Muscle of leg (tissue), 16 donors: ENCODE results near the gene NQO1. TPM values are rescaled to one million over a fixed set of nuclear protein-coding genes. Genes with fewer than 3 reads are reported as not detected.

ENCODE experiments used
- DNase-seq: peaks from one replicate; pipeline ENCODE4 v3.0.0; 2013
- H3K27ac ChIP-seq: one replicate; pipeline ENCODE4 v1.5.1; 2013; ENCODE audit warnings: mild to moderate bottlenecking, low read length, control low read depth
- H3K27me3 ChIP-seq: one replicate; pipeline ENCODE4 v1.6.1; 2013; ENCODE audit warnings: low read length; ENCODE audit not compliant: control insufficient read depth, insufficient read depth
- H3K36me3 ChIP-seq: one replicate; pipeline ENCODE4 v1.6.1; 2013; ENCODE audit warnings: low read length; ENCODE audit not compliant: control insufficient read depth, insufficient read depth
- H3K4me1 ChIP-seq: one replicate; pipeline ENCODE4 v1.6.1; 2013; ENCODE audit warnings: low read length; ENCODE audit not compliant: control insufficient read depth, insufficient read depth
- H3K4me3 ChIP-seq: one replicate; pipeline ENCODE4 v1.5.1; 2013; ENCODE audit warnings: low read length, control low read depth
- H3K9me3 ChIP-seq: replicated peaks from 2 replicates; pipeline ENCODE4 v1.6.1; 2013; ENCODE audit warnings: low read depth, low read length; ENCODE audit not compliant: control insufficient read depth
- WGBS: methylation state at CpG from one replicate; pipeline ENCODE4 v1.1.5; 2013; ENCODE audit warnings: missing lambda C conversion rate; ENCODE audit not compliant: insufficient coverage; 5-methylcytosine and 5-hydroxymethylcytosine counted together
- long read RNA-seq, 11 donors: transcript quantifications; one replicate each; lab custom pipeline, GENCODE V29; 2026
- polyA plus RNA-seq, 8 donors: library from polyadenylated mRNA; unstranded; fragments of 120-200 nt; gene quantifications; one replicate each; pipeline versions ENCODE4 v1.2.1 to v1.2.3, GENCODE V29; 2013; ENCODE audit warnings: inconsistent platforms in 1 of 8, low replicate concordance in 1 of 8; ENCODE audit not compliant: insufficient read length in 8 of 8, insufficient read depth in 1 of 8
- total RNA-seq: library from RNA; stranded (reverse); fragments of 120-200 nt; gene quantifications from one replicate; pipeline ENCODE4 v1.2.4, GENCODE V29; 2013

NQO1 gene
- total RNA-seq (8.2 TPM), polyA plus RNA-seq (10 to 100 TPM in 3 of 8 donors, 1 to 10 TPM in 5; 7.0 to 13.2 (median 9.2) TPM)
- long read RNA-seq, donor 1, partial matches to known transcripts, result 0 of 2 reads
- long read RNA-seq, donor 1, other reads (novel, unspliced or antisense), result 0 of 2 reads
- long read RNA-seq, donor 2, result 0 reads
- long read RNA-seq, donor 3, partial matches to known transcripts, result 0 of 2 reads
- long read RNA-seq, donor 3, other reads (novel, unspliced or antisense), result 0 of 2 reads
- long read RNA-seq, donor 4, partial matches to known transcripts, result 0 of 1 reads
- long read RNA-seq, donor 4, other reads (novel, unspliced or antisense), result 0 of 1 reads
- long read RNA-seq, donor 5, transcript NQO1-201 (6 exons, 2,912 nt), result major isoform, 7 of 8 reads
- long read RNA-seq, donor 5, partial matches to known transcripts, result 0 of 8 reads
- long read RNA-seq, donor 5, other reads (novel, unspliced or antisense), result 0 of 8 reads
- long read RNA-seq, donor 6, transcript NQO1-201 (6 exons, 2,912 nt), result major isoform, 8 of 9 reads
- long read RNA-seq, donor 6, partial matches to known transcripts, result 0 of 9 reads
- long read RNA-seq, donor 6, other reads (novel, unspliced or antisense), result 0 of 9 reads
- long read RNA-seq, donor 7, partial matches to known transcripts, result 0 of 4 reads
- long read RNA-seq, donor 7, other reads (novel, unspliced or antisense), result 0 of 4 reads
- long read RNA-seq, donor 8, result 0 reads
- long read RNA-seq, donor 9, partial matches to known transcripts, result 0 of 2 reads
- long read RNA-seq, donor 9, other reads (novel, unspliced or antisense), result 0 of 2 reads
- long read RNA-seq, donor 10, transcript NQO1-201 (6 exons, 2,912 nt), result major isoform, 5 of 5 reads
- long read RNA-seq, donor 10, partial matches to known transcripts, result 0 of 5 reads
- long read RNA-seq, donor 10, other reads (novel, unspliced or antisense), result 0 of 5 reads
- long read RNA-seq, donor 11, partial matches to known transcripts, result 0 of 1 reads
- long read RNA-seq, donor 11, other reads (novel, unspliced or antisense), result 0 of 1 reads

DNA sequence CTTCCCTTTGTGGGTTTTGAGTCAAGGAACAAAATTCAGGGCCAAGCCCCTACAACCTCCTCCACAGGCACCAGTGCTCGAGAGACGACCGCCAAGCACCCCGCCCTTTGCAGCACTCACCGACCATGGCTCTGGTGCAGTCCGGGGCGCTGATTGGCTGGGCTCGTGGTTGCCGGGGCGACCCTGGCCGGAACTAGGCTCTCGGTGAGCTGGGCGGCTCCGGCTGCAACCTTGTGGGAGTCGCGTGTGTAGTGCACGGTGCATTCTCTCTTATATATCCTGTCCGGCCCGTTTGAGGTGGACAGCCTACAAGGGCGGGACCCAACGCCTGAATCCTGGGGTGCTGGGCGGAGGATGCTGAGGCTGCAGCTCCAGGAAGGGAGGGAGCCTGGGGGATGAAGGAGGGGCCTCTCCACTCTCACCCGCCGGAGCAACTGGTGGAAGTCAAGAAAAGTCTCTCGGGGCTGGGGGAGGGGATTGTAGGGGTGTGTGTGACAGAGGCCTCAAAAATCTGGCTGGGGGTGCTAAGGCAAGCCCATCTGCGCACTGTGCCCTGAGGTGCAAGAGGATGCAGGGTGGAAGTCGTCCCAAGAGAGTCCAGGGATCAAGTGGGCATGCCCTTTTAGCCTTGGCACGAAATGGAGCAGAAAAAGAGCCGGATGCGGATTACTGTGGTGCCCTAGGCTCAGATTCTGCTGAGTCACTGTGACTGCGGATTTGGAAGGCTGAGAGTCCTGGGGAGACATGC lies at the start of gene NQO1:
Gene NQO1, minus strand, starts transcription at position 248 of the 748 bp plus-strand sequence. Its CDS starts 121 bp downstream, at position 127.
- H3K27me3 ChIP-seq, result no peaks in the 10 kb centered on the region
- no peaks in the 10 kb centered on the region for H3K9me3 ChIP-seq
- DNase-seq, result peak; percentile 90
- H3K27ac ChIP-seq, result peak within 1 kb of the TSS; percentile 40
- no peaks in the 10 kb centered on the region for H3K36me3 ChIP-seq
- H3K4me1 ChIP-seq, result peaks cover 17% of the 10 kb centered on the region
- WGBS, result 1% methylated on average over 27 of the region's 31 CpGs
- H3K4me3 ChIP-seq, result peak within 1 kb of the TSS; percentile 54

DNA sequence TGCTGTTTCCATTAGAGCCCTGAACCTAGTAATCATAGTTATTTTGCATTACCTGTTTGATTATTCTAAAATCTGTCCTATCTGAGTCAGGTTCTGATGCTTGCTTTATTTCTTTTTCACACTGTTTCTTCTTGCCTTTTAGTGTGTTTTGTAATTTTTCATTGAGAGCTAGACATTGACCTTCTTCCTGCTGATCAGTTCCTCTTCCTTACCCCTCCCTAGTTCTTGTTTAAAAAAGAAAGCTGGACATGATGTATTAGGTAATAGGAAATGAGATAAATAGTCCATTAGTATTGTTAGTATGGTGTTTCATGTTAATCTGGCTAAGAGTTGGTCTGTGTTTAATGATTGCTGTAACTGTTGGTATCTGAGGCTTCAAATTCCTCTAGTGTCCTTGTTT lies 49.2 kb upstream of the NQO1 start:
- Histone ChIP-seq H3K27ac (no peak overlapping the region), H3K36me3 (peaks cover 2% of the 10 kb centered on the region), H3K4me1 (peaks cover 3% of the 10 kb centered on the region), H3K4me3 (no peak overlapping the region), H3K27me3 (no peaks in the 10 kb centered on the region), H3K9me3 (peaks cover 8% of the 10 kb centered on the region)
- DNase-seq, result no peak

DNA sequence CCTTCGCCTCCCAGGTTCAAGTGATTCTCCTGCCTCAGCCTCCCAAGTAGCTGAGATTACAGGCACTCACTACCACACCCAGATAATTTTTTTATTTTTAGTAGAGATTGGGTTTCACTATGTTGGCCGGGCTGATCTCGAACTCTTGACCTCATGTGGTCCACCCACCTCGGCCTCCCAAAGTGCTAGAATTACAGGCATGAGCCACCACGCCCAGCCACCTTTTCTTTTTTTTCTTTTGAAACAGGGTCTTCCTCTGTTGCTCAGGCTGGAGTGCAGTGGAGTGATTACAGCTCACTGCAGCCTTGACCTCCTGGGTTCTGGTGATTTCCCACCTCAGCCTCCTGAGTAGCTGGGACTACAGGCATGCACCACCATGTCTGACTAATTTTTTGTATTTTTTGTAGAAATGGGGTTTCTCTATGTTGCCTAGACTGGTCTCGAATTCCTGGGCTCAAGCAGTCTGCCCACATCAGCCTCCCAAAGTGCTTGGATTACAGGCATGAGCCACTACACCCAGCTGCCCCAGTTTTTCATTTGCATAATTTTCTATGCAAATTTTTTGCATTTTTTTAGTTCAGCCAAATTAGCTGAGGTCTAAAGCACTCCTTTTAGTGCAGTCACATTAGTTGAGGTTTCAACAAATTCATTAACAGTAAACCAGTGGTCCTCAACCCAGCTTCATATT lies 47.0 kb upstream of the NQO1 start:
- DNase-seq, result no peak
- Histone ChIP-seq H3K9me3 (peaks cover 8% of the 10 kb centered on the region), H3K27ac (no peak overlapping the region), H3K4me3 (no peak overlapping the region), H3K27me3 (no peaks in the 10 kb centered on the region), H3K36me3 (peaks cover 2% of the 10 kb centered on the region), H3K4me1 (peaks cover 3% of the 10 kb centered on the region)
- WGBS, result no CpG with 5 or more reads among the region's 6 CpGs

DNA sequence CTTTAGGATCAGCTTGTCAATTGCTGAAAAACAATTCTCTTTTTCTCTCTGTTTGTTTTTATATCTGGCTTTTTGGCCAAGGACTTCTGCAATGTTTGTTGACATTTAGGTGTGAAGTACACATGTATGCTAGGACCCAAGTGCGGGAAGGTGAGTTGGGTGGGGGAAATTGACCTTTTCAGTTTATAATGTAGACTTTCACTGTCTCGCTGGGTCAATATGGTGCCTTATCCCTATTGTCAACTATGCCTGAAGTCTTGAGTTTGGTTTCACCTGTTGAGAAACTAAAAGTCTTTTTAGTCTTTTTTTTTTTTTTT lies 45.2 kb upstream of the NQO1 start:
- Histone ChIP-seq H3K9me3 (peaks cover 8% of the 10 kb centered on the region), H3K4me1 (peaks cover 3% of the 10 kb centered on the region), H3K27ac (no peak overlapping the region), H3K27me3 (no peaks in the 10 kb centered on the region), H3K4me3 (no peak overlapping the region), H3K36me3 (peaks cover 2% of the 10 kb centered on the region)
- no peak for DNase-seq
- WGBS, result no CpG with 5 or more reads among the region's 2 CpGs

DNA sequence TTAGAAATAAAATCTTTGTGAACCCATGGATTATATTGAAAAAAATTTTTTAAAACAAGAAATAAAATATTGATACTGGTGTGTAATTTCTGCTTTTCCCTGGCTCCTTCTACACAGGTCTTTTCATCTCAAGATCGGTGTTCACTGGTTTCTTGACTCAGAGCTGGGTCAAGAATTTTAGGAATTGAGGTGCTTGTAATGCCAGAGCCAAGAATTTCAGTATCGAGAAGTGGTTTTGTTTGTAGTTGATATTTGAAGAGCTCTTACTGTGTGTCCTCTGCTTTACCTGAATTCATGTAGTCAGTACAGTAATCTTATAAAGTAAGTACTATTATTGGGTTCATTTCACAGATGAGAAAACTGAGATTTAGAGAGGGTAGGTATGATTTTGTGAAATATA lies 43.0 kb upstream of the NQO1 start:
- Histone ChIP-seq H3K27me3 (no peaks in the 10 kb centered on the region), H3K9me3 (no peaks in the 10 kb centered on the region), H3K4me1 (peaks cover 3% of the 10 kb centered on the region), H3K27ac (no peak overlapping the region), H3K36me3 (no peaks in the 10 kb centered on the region), H3K4me3 (no peak overlapping the region)
- WGBS, result 80% methylated on average over 1 of the region's 2 CpGs
- DNase-seq, result no peak

DNA sequence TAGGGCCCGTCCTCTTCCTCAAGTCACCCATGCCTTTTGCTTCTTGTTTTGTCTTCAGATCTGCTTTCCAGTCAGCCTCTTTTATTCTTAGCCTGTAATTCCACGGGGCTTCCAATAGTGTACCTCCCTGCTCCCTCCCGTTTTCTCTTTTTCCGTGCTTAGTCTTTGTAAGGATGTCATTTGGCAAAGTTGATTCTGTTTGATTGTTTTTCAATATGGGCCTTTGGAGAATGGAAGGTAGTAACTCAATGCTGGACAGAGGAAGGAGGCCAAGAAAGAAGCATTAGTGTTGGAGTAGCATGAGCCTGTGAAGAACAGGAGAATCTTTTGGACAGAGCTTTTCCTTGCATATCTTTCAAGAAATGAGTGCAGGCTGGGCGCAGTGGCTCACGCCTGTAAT lies 42.3 kb upstream of the NQO1 start:
- H3K9me3 ChIP-seq, result no peaks in the 10 kb centered on the region
- H3K4me1 ChIP-seq, result peaks cover 4% of the 10 kb centered on the region
- no peak overlapping the region for H3K4me3 ChIP-seq
- no peaks in the 10 kb centered on the region for H3K27me3 ChIP-seq
- peak overlapping the region; percentile 51 for H3K27ac ChIP-seq
- H3K36me3 ChIP-seq, result no peaks in the 10 kb centered on the region
- peak; percentile 95 for DNase-seq
- WGBS, result 56% methylated on average over 3 of the region's 6 CpGs

DNA sequence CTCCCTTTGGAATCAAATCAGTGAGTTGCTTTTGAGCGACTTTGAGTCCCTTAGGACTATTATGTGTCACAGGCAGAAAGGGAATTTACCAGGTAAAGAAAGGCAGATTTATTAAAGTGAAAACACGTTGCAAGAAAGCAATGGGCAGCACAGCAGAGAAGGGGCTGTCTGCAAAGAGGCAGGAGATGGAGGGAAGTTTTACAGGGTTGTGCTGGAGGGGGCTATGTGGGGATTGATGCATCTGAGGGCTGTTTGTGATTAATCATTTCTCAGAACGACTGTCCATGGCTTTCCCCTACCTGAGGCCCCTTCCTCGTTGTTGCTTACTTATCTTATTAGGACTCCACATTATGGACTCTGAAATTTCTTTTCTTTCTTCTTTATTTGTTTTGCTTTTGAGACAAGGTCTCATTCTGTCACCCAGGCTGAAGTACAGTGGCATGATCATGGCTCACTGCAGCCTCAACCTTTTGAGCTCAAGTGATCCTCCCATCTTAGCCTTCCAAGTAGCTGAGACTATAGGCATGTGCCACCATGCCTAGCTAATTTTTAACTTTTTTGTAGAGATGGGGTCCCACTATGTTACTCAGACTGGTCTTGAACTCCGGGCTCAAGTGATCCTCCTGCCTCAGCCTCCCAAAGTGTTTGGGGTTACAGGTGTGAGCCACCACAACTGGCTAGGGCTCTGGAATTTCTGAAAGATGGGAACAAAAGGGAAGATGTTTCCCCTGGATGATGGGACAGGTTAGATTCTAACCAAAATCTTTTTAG lies 41.3 kb upstream of the NQO1 start:
- Histone ChIP-seq H3K4me1 (peaks cover 3% of the 10 kb centered on the region), H3K4me3 (no peak overlapping the region), H3K27me3 (no peaks in the 10 kb centered on the region), H3K27ac (no peak overlapping the region), H3K36me3 (no peaks in the 10 kb centered on the region), H3K9me3 (no peaks in the 10 kb centered on the region)
- WGBS, result 43% methylated on average over 2 of the region's 5 CpGs
- no peak for DNase-seq

DNA sequence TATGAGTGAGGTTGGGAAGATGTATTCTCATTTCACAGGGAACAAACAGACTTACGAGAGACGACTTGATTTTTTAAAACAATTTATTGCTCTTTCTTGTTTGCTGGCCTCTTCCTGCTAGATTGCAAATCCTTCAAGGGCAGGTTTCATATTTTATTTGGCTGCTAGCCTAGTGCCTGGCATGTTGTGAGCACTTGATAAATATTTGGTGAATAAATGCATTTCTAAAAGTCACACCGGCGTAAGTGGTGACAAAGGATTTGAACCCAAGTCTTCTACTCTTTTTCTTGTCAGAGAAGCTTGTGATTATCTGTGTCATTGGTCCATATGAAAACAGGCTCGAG lies 37.2 kb upstream of the NQO1 start:
- H3K4me1 ChIP-seq, result peaks cover 3% of the 10 kb centered on the region
- DNase-seq, result peak; percentile 29
- no peaks in the 10 kb centered on the region for H3K36me3 ChIP-seq
- peak overlapping the region; percentile 91 for H3K27ac ChIP-seq
- WGBS, result 40% methylated on average over 1 of the region's 5 CpGs
- no peak overlapping the region for H3K4me3 ChIP-seq
- H3K27me3 ChIP-seq, result no peaks in the 10 kb centered on the region
- H3K9me3 ChIP-seq, result no peaks in the 10 kb centered on the region
